Dermis blood vessel endothelial cell (primary cell): ENCODE data around the gene TMEM45B. TPM values are rescaled to one million over a fixed set of nuclear protein-coding genes. Genes with fewer than 3 reads are reported as not detected.
A peak's percentile ranks its signal among the peaks of the same experiment; 100 is the strongest.
"Not testable (repeated sequence)": the region's sequence is repeated elsewhere in the genome, so short reads cannot be mapped to it uniquely, and the experiment has no call there.

Experiments used
- DNase-seq: peaks from one replicate; pipeline ENCODE4 v3.0.0; 2010
- total RNA-seq: library from RNA; depleted of rRNA; stranded (reverse); fragments of >200 nt; gene quantifications from 2 replicates; pipeline ENCODE4 v1.2.3, GENCODE V29; 2014

Gene TMEM45B
- total RNA-seq, 1 donor from 2014 or later, result 0.51 TPM

GRCh38 chr11:129813231-129813791 lies 2.3 kb upstream of the TMEM45B start:
- DNase-seq, result no peak

- no peak for DNase-seq
Measured at GRCh38 chr11:129814244-129815014, 1.2 kb upstream of the TMEM45B start.

DNA sequence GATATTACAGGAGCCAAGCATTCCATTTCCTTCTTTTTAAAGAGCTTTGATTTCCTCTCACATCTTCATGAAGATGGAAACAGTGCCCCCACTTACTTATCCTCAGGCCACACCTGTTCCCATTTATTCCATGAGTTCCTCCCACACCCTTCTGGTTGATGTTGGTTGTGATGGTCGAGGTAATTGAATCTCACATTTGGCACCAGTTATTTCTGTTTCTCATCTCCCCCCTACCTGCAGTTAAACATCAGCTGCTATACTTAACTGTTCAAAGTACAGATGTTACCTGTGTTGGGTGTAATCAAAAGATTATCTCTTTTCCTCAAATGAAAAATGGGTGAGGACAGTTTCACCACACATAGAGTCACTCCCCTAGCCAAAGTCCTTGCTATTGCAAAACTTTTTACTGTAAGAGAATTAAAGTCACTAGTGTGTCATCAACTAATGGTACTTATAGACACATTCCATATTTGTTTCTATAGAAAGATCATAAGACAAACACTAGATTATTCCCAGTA lies 1.9 kb downstream of the TMEM45B start:
- no peak for DNase-seq

GRCh38 chr11:129818236-129818635 lies 2.6 kb downstream of the TMEM45B start:
- DNase-seq, result not testable (repeated sequence)

GRCh38 chr11:129819237-129819636 lies 3.6 kb downstream of the TMEM45B start:
- no peak for DNase-seq

- DNase-seq, result not testable (repeated sequence)
Measured at GRCh38 chr11:129820228-129820627, 4.6 kb downstream of the TMEM45B start.

- DNase-seq, result not testable (repeated sequence)
Measured at GRCh38 chr11:129823281-129823680, 7.6 kb downstream of the TMEM45B start.

DNA sequence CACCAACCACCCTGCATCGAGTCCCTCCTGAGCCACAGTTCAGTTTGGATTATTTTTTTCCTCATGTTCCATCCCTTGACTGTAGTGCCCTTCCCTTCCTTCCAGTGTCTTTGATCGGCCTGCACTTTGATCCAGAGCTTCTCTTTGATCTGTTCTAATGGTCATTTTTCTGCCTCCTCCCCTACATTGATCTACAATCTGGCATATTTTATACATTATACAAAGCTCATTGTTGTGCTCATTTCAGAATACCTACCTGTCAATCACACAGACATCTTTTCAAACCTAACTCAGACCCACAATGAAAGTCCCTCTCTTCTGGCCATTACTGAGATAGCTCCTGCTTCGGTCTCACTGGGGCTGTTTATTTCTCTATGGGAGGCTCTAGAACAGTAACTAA lies 8.2 kb downstream of the TMEM45B start:
- DNase-seq, result not testable (repeated sequence)

GRCh38 chr11:129825380-129825779 lies 9.7 kb downstream of the TMEM45B start:
- peak; percentile 89 for DNase-seq

DNA sequence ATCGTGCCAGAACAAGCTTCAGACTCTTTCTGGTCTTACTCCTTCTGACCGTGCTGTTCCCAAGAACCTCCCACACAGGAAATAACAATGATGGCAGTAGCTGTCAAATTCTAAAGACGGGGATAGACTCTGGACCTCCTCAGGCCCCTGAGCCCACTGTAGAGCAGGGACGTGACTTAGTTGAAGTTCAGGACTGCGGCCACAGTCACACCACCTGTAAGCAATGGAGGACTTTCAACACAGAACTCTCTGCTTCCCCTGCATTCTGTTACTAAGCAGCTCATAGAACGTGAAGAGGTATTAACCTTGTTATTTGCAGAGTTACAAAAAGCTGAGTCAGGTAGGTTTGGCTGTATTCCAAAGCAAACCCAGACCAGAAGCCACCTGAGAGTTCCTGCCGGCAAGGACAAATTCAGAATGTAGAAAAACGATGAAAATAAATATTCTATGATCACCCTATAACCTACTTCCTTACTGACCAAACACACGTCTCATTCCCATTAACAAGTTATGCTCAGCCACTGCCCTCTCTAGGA lies 12.7 kb downstream of the TMEM45B start:
- DNase-seq, result peak; percentile 26

GRCh38 chr11:129829497-129829896 lies 13.8 kb downstream of the TMEM45B start:
- DNase-seq, result peak; percentile 63

GRCh38 chr11:129831227-129831626 lies 15.6 kb downstream of the TMEM45B start:
- DNase-seq, result not testable (repeated sequence)

GRCh38 chr11:129833260-129833659 lies 17.6 kb downstream of the TMEM45B start:
- not testable (repeated sequence) for DNase-seq

DNA sequence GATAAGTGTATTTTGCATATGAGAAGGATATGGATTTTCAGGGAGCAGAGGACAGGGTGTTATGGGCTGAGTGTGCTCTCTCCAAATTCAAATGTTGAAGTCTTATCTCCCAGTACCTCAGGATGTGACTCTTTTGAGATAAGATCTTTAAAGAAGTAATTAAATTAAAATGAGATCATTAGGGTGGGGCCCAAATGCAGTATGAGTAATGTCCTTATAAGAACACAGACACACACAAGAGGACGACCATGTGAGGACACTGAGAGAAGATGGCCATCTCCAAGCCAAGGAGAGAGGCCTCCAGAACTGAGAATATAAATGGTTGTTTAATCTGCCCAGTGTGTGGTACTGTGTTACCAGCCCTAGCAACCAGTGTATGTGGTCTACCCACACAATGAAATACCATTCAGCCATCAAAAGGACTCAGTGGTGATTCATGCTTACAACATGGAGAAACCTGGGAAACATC lies 20.8 kb downstream of the TMEM45B start:
- peak; percentile 20 for DNase-seq

DNA sequence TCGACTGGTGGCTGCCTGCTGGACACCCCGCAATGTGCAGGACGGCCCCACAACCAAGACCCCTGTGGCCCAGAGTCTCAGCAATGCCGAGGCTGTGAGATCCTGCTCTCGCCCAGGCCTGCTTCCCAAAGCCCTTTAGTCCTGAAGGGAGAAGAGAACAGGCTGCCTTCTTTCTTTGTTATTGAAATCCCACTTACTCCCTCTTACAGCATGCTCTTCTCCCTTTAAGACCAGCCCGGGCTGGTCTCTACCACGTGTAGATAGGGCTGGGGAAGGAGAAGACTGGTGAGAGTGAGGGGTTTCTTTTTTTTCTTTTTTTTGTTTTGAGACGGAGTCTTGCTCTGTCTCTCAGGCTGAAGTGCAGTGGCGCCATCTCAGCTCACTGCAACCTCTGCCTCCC lies 21.3 kb downstream of the TMEM45B start:
- DNase-seq, result no peak

- DNase-seq, result no peak
Measured at GRCh38 chr11:129840236-129840635, 24.6 kb downstream of the TMEM45B start.

- DNase-seq, result no peak
Measured at GRCh38 chr11:129842138-129842537, 26.5 kb downstream of the TMEM45B start.

DNA sequence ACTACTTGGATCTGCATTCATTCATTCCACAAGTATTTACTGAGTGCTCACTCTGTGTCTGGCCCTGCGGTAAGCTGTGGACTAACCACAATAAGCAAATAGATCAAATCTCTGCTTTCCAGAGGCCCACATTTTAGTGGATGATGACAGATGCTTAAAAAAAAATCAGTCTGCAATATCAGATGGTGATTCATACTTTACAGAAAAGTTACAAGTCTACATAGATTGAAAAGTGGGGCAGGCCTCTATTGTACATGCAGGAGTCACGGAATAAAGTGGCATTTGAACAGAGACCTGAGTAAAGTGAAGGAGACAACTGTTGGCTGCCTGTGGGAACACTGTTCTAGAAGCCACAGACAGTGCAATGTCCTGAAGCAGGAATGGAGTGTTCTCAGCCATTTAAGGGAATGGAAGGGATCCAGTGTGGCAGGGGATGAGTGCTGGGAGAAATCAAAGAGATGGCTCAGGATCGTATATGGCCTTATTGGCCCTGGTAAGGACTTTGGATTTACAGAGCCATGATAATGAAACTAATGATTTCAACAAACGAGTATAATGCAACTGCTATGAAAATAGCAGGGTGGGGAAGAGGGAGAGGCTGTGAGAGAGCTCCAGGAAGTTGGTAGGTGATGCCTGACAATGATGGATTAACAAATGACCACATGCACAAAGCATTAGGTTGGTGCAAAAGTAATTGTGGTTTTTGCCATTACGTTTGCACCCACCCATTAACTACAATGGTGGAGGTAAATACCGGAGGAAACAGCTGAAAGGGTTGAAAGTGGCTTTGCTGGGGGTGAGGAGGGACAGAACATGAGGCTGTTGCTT lies 31.1 kb downstream of the TMEM45B start:
- no peak for DNase-seq

DNA sequence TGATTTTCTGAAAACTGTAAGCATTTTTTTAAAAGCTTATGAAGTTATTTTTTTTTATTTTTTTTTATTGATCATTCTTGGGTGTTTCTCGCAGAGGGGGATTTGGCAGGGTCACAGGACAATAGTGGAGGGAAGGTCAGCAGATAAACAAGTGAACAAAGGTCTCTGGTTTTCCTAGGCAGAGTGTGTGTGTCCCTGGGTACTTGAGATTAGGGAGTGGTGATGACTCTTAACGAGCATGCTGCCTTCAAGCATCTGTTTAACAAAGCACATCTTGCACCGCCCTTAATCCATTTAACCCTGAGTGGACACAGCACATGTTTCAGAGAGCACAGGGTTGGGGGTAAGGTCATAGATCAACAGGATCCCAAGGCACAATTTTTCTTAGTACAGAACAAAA lies 31.7 kb downstream of the TMEM45B start:
- DNase-seq, result not testable (repeated sequence)

- no peak for DNase-seq
Measured at GRCh38 chr11:129849447-129850130, 33.9 kb downstream of the TMEM45B start.

DNA sequence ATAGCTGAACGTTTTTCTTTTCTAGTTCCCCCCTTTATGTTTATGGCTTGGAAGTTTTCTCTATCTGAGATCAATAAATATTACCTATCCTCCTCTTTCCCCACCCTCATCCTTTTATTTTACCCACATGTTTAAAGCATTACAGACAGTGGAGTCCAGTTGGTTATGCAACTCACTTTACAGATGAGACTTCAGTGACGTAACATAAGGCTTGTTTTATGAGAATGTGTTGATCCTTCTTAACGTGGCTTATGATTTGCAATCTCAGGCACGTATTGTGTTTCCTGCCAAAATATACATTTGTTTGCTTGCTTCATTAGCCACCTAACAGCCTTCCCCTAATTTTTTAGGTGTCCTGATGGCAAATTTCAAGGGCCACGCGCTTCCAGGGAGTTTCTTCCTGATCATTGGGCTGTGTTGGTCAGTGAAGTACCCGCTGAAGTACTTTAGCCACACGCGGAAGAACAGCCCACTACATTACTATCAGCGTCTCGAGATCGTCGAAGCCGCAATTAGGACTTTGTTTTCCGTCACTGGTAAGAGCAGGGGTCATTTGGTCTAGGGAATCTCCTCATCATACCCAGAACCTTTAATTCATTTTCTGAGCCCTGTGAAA lies 36.6 kb downstream of the TMEM45B start:
- no peak for DNase-seq
